Measurements from ENCODE around the gene PRUNE1.

DNA sequence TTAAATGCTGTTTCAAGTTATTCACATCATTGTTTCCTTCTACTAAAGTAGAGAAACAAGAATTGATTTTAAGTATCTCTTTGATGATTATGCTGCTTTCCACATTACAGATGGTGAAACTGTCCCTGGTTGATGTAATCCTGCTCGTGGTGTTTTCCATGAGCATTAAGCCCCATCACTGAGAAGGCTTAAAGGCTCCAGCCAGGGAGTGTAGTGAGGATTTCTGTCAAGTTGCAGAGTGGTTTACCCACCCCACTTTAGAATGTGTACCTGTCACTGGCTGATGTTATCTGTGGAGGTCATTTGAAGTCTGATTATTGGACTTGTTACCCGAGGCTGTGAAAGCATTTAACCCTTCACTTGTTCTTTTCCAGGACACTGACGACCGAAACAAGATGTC is 46.5 kb upstream of the PRUNE1 start:
- TF ChIP-seq, protein P1, sequence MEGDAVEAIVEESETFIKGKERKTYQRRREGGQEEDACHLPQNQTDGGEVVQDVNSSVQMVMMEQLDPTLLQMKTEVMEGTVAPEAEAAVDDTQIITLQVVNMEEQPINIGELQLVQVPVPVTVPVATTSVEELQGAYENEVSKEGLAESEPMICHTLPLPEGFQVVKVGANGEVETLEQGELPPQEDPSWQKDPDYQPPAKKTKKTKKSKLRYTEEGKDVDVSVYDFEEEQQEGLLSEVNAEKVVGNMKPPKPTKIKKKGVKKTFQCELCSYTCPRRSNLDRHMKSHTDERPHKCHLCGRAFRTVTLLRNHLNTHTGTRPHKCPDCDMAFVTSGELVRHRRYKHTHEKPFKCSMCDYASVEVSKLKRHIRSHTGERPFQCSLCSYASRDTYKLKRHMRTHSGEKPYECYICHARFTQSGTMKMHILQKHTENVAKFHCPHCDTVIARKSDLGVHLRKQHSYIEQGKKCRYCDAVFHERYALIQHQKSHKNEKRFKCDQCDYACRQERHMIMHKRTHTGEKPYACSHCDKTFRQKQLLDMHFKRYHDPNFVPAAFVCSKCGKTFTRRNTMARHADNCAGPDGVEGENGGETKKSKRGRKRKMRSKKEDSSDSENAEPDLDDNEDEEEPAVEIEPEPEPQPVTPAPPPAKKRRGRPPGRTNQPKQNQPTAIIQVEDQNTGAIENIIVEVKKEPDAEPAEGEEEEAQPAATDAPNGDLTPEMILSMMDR (IDR thresholded peaks at IDR 0.05; ENCODE audit: insufficient read depth, low read length, poor library complexity, severe bottlenecking): no peak
- TF ChIP-seq EZH2phosphoT487 (conservative IDR thresholded peaks at IDR 0.05; ENCODE audit: low read length): no peak

All from SU-DHL-6 (cell line).